Dermis microvascular lymphatic vessel endothelial cell (primary cell): ENCODE results near the gene MSI2. TPM values are rescaled to one million over a fixed set of nuclear protein-coding genes. Genes with fewer than 3 reads are reported as not detected.
A peak's percentile ranks its signal among the peaks of the same experiment; 100 is the strongest.

ENCODE experiments used
- DNase-seq, 2 donors: peaks; one replicate each; pipeline versions ENCODE4 v3.0.0 to v3.0.0-alpha.2; 2010; ENCODE audit warnings: low read depth in 2 of 2
- total RNA-seq: library from RNA; depleted of rRNA; stranded (reverse); fragments of >200 nt; gene quantifications from 2 replicates; pipeline ENCODE4 v1.2.1, GENCODE V29; 2014

MSI2 gene
- total RNA-seq, 1 donor from 2014 or later, result 7.4 TPM

DNA sequence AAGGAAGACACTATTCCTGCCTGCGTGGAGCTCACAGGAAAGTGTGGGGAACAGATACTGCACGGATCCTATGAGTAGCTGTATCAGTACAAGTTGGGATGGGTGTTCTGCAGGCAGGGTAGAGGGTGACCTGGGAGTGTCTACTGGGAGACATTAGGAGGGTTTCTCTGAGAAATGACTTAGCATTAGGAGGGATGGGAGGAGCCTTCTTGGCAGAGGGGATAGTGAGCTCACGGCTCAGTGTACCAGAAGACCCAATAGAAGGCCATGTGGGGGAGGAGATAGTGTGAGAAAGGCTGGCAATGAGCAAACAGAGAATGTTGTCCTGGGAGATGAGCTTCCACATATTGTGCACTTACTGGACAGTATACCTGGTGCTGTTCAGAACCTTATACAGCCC is 109.1 kb downstream of the MSI2 start:
- no peak for DNase-seq

GRCh38 chr17:57366177-57366557 is 109.8 kb downstream of the MSI2 start:
- DNase-seq, result no peak

DNA sequence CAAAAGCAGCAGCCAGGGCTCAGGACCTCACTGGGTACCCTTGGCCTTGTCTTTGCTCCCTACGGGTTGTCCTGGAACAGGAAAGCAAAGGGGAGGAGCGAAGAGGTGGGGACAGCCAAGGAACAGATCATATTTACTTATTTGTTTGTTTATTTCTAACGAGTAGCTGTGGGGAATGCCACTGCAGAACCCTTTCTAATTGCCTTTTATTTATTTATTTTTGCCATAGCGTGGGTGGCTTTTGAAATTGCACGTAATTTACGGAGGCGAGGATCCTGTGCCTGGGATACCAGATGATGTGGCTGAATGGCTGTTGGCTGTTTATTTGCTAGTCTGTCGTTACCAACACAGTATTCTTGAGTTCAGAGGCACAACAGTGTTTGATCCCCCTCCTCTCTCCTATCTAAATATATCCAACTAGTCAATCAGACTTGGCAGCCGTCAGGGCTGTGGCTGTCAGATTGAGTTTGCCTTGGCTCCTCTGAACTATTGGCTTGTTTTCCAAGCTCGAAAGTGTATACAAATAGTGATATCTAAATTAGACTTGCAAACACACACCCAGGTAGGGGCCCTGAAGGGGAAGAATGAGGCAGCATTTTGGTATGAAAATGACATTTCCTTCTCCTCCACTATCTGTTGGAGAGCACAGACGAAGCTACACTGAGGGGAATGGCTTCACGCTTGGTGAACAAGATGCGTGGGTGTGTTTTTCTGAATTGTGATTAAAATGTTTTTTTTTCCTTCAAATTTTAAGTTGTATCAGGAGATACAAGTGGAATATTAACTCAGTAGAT is 110.4 kb downstream of the MSI2 start:
- DNase-seq, result no peak

DNA sequence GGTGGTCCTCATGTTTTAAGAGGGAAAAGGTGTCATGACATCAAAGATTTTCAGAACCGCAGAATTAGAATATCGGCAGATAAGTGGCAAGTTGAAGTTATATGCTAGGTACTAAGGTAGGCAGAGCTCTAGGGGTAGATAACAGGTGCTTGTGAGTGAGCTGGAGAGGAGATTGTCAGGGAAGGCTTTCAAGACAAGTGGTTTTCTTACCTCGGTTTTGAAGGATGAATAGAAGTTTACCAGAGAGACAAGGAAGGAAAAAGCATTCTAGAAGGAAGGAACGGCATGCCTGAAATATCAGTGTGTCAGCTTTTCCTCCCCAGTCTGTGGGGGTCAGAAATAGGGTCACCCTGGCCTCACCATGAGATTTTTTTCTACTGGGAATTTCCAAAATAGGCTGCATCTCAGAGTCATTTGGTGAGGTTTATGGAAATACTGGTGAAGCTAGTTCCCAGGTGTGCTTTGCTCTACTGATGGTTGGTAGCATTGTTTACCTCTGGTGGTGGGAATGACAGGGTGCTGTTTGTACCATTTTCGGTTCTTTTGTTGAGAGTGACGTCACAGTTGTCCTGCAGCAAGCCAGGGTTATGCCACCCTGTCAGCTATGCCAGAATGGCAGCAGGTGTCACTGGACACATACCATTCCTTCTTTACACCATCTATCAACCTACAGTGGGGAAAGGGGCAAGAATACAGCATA is 112.5 kb downstream of the MSI2 start:
- DNase-seq, result no peak

- DNase-seq, result no peak
Observed at GRCh38 chr17:57369509-57369945, 113.2 kb downstream of the MSI2 start.

DNA sequence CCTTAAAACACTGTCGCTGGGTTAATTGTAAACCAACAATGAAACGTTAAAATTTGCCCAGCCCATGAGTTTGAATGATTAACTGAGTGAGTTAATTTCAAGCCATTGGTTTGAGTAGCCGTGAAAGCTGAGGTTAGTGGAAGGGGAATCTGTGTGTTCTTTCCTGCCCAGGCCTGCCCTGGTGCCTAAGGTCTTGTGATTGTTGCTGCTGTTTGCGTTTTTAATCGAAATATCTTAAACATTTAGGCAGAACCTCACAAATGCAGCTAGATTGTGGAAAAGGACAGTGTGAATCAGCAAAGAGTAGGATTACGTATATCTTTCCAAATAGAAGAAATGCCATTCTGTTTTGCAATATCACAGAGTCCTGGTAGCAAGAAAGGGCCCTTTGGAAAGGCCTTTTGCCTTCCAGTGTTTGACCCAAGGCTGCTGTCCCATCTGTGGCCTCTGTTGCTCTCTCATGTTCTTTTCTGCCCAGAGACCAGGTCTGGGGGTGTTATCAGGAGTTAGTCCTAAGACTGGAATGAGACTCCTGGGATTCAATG is 113.8 kb downstream of the MSI2 start:
- no peak for DNase-seq

- DNase-seq, result no peak
Observed at GRCh38 chr17:57370619-57371018, 114.3 kb downstream of the MSI2 start.

GRCh38 chr17:57372156-57372555 is 115.8 kb downstream of the MSI2 start:
- no peak for DNase-seq

GRCh38 chr17:57373048-57373447 is 116.7 kb downstream of the MSI2 start:
- DNase-seq, result no peak

DNA sequence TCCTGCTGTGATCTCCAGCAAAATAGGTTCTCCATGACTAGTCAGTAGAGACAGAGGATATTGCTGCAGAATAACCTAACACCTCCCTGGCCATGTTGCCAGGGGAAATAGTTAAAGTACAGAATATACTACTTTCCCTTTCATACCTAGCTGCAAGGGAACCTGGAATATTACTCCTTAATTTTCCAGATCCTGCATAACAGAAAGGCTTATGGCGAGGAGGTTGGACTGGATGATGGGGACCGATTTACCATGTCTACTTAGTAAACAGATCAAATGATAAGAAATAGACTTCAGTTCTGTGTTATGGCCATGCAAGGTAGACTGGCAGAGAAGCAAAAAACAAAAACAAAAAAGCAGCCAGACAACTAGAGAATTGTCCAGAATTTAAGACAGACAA is 117.4 kb downstream of the MSI2 start:
- no peak for DNase-seq

DNA sequence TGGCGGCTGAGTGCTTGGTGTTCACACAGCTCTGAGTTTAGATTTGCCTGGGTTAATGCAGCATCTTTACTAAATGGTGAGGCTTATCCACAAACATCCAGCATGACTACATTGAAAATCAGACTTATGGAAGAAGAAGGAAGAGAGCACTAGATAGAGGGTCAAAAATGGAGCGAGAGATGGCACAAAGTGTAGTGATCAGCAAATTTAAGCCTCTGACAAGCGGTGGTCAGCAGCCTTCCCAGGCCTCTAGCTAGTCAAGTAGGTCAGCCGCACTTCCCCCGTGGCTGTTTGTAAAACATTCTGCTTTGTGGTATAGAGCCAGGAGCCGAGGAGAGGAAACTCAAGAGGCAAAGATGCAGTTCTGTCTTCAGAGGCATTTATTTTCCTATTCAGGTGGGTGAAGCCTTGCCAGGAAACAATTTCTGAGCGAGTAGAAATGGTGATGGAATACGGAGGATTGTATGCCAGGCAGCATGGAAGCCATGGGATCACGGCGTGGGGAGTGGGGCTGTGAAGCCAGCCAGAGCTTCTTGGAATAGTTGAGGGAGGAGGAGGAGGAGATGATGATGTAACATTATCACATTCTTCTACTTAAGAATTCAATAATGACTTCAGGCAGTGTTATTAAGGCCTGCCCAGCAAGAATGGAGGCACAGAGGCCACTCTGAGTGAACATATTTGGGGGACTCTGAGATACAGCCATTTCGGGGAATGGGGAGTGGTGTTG is 118.9 kb downstream of the MSI2 start:
- DNase-seq, result no peak

- DNase-seq, result no peak
Observed at GRCh38 chr17:57375770-57376225, 119.5 kb downstream of the MSI2 start.

DNA sequence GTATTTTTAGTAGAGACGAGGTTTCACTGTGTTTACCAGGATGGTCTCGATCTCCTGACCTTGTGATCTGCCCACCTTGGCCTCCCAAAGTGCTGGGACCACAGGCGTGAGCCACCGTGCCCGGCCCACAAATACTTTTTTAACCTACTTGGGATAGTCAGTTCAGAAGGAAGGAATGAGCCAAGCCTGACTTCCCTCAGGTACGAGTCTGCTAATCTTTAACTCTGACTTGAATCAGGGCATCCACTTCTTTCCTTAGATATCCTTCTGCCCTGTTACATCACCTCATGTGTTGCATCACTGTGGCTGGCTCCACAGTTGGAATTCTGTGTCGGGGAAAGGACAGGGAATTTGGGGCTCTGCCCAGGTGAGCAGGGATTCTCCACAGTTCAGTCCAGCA is 120.8 kb downstream of the MSI2 start:
- no peak for DNase-seq

DNA sequence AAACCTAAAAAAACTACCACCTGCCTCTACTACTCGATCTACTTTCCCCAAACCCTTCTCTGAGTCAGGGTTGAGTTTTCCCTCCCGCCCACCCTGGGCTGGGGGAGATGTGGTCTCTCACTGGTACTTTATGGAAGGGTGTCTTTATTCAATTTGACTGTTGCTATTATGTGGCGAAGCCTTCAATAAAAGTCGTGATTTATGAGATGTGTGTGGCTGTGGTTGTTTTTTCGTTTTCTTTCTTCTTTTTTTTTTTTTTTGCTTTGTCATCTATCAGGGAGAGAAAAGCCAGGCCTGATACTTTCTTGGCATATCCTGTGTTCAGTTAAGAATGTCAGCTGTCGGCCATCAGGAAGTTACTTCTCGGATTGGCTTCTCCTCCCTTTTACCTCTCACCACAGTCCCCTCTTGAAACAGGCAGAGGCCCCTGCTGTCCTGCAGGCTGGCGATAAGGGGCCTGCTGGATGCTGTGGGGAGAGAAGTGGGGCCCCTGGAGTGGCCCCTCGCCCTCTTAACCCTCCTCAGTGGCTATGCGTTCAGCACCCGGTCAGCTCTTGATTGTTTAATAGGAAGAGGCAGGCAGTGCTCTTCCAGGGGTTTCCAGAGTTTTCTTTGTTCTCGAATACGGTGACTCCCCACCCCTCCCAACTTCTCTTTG is 123.0 kb downstream of the MSI2 start:
- DNase-seq, result peak in 1 of 2 donors; percentile 29

- no peak for DNase-seq
Observed at GRCh38 chr17:57379895-57380434, 123.6 kb downstream of the MSI2 start.

DNA sequence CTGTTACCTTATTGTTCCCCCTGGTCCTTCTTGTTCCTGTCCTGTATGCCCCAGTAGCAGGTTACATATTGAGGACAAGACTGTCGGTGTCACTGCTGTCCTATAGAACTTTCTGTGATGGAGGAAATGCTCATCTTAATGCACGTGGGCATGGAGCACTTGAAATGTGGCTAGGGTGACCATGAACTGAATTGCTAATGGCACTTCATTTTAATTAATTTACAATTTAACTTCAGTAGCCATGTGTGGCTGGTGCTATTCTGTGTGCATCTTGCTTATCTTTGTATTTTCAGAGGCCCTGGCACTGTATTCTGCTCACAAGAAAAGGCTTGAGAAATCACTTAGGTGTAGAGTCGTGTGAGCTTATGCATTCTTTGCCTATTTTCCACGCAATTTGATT is 125.2 kb downstream of the MSI2 start:
- DNase-seq, result no peak

- no peak for DNase-seq
Observed at GRCh38 chr17:57384219-57384618, 127.9 kb downstream of the MSI2 start.

DNA sequence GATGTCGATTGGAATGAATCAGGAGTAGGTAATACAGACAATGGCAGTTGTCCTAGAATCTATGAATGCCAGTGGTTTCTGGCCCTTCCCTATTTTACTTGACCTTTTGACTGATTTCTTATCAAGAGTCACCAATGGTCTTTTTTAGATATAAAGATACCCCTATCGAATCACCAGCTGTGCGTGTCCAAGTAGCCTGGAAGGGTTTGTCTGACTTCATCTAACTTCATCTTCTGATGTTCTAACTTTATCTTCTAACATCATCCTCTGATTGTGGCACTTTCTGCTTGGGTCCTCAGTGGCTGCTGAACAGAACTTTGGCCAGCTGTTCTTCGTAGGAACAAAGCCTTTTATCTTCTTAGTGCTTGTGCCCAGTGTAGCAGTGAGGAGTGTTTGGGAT is 129.7 kb downstream of the MSI2 start:
- no peak for DNase-seq

DNA sequence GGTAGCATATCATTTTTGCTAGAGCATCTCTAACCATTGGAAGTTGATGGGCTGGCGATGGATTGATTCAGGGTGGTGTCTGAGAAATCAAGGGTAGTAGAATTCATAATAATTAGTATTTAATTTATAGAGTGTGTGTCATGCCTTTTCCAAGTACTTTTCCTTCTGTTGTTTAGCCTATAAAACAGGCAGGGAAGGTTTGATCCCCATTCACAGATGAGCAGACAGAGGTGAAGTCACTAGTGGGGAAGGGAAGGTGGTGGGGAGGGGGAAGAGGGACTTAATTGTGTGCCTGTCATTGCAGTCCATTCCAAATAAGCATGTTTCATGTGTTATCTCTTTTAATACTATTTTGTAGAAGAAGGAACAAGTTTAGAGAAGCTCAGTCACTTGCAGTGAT is 131.3 kb downstream of the MSI2 start:
- DNase-seq, result no peak

- no peak for DNase-seq
Observed at GRCh38 chr17:57388131-57388725, 131.9 kb downstream of the MSI2 start.

GRCh38 chr17:57389473-57389872 is 133.2 kb downstream of the MSI2 start:
- no peak for DNase-seq
